ENCODE results near the gene KLK5.

The KLK5 gene

GRCh38 chr19:50894478-50895356 is 58.1 kb downstream of the KLK5 start:
- DNase-seq (ENCODE audit: low read depth): no peak
- TF ChIP-seq CTCF (IDR thresholded peaks at IDR 0.05; ENCODE audit: low read depth, low read length, missing control alignments): no peak
- no peak overlapping the region for H3K4me3 ChIP-seq (ENCODE audit: low read depth, low read length)
